Sigmoid colon (tissue), 7 donors: ENCODE data around the gene LDLRAD4. TPM values are rescaled to one million over a fixed set of nuclear protein-coding genes. Genes with fewer than 3 reads are reported as not detected.

Experiments used
- DNase-seq: peaks from one replicate; pipeline ENCODE4 v3.0.0-alpha.2; 2019
- H3K27ac ChIP-seq, 4 donors: fragments of 200-600 bp; sonication (generic); one replicate each; pipeline ENCODE4 v1.5.1; 2016 to 2019; ENCODE audit warnings: mild to moderate bottlenecking in 1 of 4
- H3K27me3 ChIP-seq, 3 donors: fragments of 200-600 bp; sonication (generic); one replicate each; pipeline ENCODE4 v1.5.1; 2019; ENCODE audit warnings: mild to moderate bottlenecking in 1 of 3
- H3K36me3 ChIP-seq, 4 donors: fragments of 200-600 bp; sonication (generic); one replicate each; pipeline ENCODE4 v1.5.1; 2016 to 2019
- H3K4me1 ChIP-seq, 4 donors: fragments of 200-600 bp; sonication (generic); one replicate each; pipeline ENCODE4 v1.5.1; 2017 to 2019
- H3K4me3 ChIP-seq, 4 donors: fragments of 200-600 bp; sonication (generic); one replicate each; pipeline ENCODE4 v1.5.1; 2017 to 2019; ENCODE audit warnings: mild to moderate bottlenecking in 2 of 4, moderate library complexity in 1 of 4
- H3K9me3 ChIP-seq, 4 donors: fragments of 200-600 bp in 3 of 4; sonication (generic) in 3 of 4; one replicate each; pipeline versions ENCODE4 v1.5.1 to v1.6.1; 2013 to 2019
- CTCF ChIP-seq, 4 experiments: fragments of 450-650 bp in 3 of 4; fragments of 200-600 bp in 1 of 4; IDR thresholded peaks; one replicate each; pipeline ENCODE4 v1.5.1; 2016 to 2019; ENCODE audit warnings: antibody characterized with exemption in 4 of 4, mild to moderate bottlenecking in 3 of 4, moderate library complexity in 2 of 4
- EP300 ChIP-seq, 4 donors: sonication (generic); formaldehyde crosslinking; IDR thresholded peaks; one replicate each; pipeline ENCODE4 v1.6.1; 2017; ENCODE audit warnings: antibody characterized with exemption in 4 of 4
- POLR2A ChIP-seq, 2 donors: fragments of 450-650 bp; IDR thresholded peaks; one replicate each; pipeline ENCODE4 v1.6.1; 2016; ENCODE audit warnings: antibody characterized with exemption in 2 of 2, mild to moderate bottlenecking in 2 of 2, moderate library complexity in 2 of 2
- POLR2AphosphoS5 ChIP-seq, 4 donors: sonication (generic); formaldehyde crosslinking; IDR thresholded peaks; one replicate each; pipeline ENCODE4 v1.6.1; 2017; ENCODE audit warnings: antibody characterized with exemption in 4 of 4
- WGBS, 2 donors: extraction: QIAGEN DNeasy Blood & Tissue Kit; methylation state at CpG; one replicate each; pipeline ENCODE4 v1.1.7; 2013; 5-methylcytosine and 5-hydroxymethylcytosine counted together
- intact Hi-C: fragments of 100-400 bp; cut with DNase I; formaldehyde crosslinking; loops from one replicate; pipeline ENCODE4 v1.15.1; 2023
- polyA plus RNA-seq, 3 donors: library from polyadenylated mRNA; stranded (reverse); fragments of 200-250 nt; gene quantifications; one replicate each; pipeline ENCODE4 v1.2.3, GENCODE V29; 2013
- small RNA-seq, 3 donors: library from RNA; depleted of rRNA; stranded (forward); fragments of <200 nt; gene quantifications; one replicate each; pipeline ENCODE3, GENCODE V24; 2016
- total RNA-seq, 4 donors: library from RNA; depleted of rRNA; stranded (reverse); fragments of >200 nt; gene quantifications; one replicate each; pipeline ENCODE4 v1.1.0, GENCODE V29; 2016
- donor health status: healthy with polysubstance abuse.
- donor health status: Bipolar disorder and iron deficiency.
- donor health status: healthy.

LDLRAD4 gene
- total and polyA plus RNA-seq, 7 donors = 1.2 to 28.2 (median 17.2) TPM

GRCh38 chr18:13696961-13697360, 478.4 kb downstream of the LDLRAD4 start:
- Histone ChIP-seq H3K27ac (no peak overlapping the region), H3K9me3 (peaks cover 0 to 5% (median 0%) of the 10 kb centered on the region in 4 donors), H3K36me3 (no peaks in the 10 kb centered on the region), H3K27me3 (no peaks in the 10 kb centered on the region), H3K4me3 (no peak overlapping the region), H3K4me1 (no peaks in the 10 kb centered on the region)
- WGBS, 2 donors = 93 to 94% methylated on average over 3 of the region's 3 CpGs
- DNase-seq = no peak
- intact Hi-C loops = no loop called here
- TF ChIP-seq CTCF (IDR thresholded peaks at IDR 0.05) = no peak
- TF ChIP-seq EP300 (IDR thresholded peaks at IDR 0.05) = no peak
- TF ChIP-seq POLR2A (IDR thresholded peaks at IDR 0.05) = no peak
- no peak for TF ChIP-seq POLR2AphosphoS5 (IDR thresholded peaks at IDR 0.05)

- Histone ChIP-seq H3K9me3 (peaks cover 0 to 5% (median 0%) of the 10 kb centered on the region in 4 donors), H3K4me1 (no peaks in the 10 kb centered on the region), H3K36me3 (no peaks in the 10 kb centered on the region), H3K27me3 (no peaks in the 10 kb centered on the region), H3K27ac (no peak overlapping the region), H3K4me3 (no peak overlapping the region)
- intact Hi-C loops = no loop called here
- 79 to 89% methylated on average over 1 of the region's 1 CpG for WGBS, 2 donors
- no peak for DNase-seq
- no peak for TF ChIP-seq EP300 (IDR thresholded peaks at IDR 0.05)
- no peak for TF ChIP-seq POLR2AphosphoS5 (IDR thresholded peaks at IDR 0.05)
These were observed 481.6 kb downstream of the LDLRAD4 start for GRCh38 chr18:13700153-13700552.

Small RNA genes within 50 kb of the gene (small RNA-seq; reads per million reads assigned to genes)
- gene MIR4526 (0 reads per million in 3 donors), gene MIR5190 (0 reads per million in 3 donors)

Other genes starting within 250 kb of the LDLRAD4 start
- 10 to 100 TPM; 19.8 to 30.4 (median 25.4) TPM for gene CEP192, start 227.4 kb upstream of the LDLRAD4 start, total RNA-seq
- 10 to 100 TPM in 2 of 3 donors, 1 to 10 TPM in 1; 4.6 to 13.8 (median 12.6) TPM for gene CEP192, start 227.4 kb upstream of the LDLRAD4 start, polyA plus RNA-seq